A673 (cell line): Measurements from ENCODE around the gene PRPF38B. TPM values are rescaled to one million over a fixed set of nuclear protein-coding genes. Genes with fewer than 3 reads are reported as not detected.

ENCODE experiments used
- BruUV-seq: library from RNA; stranded (reverse); fragments of 400-500 nt; replicated peaks from 2 replicates; lab custom pipeline; 2021; lab: Mats Ljungman, UMichigan
- CTCF ChIA-PET: fragments of 300-600 bp; sonication (Branson Sonifier 250); formaldehyde crosslinking; loops from one replicate; lab custom pipeline; 2022; ENCODE audit warnings: antibody characterized with exemption; lab: Charles Lee
- POLR2A ChIA-PET: fragments of 300-600 bp; sonication (Branson Sonifier 250); formaldehyde crosslinking; loops from one replicate; lab custom pipeline; 2022; ENCODE audit warnings: antibody characterized with exemption; ENCODE audit not compliant: low non-redundant PET; lab: Charles Lee
- DNase-seq: peaks from one replicate; pipeline ENCODE4 v3.0.0-alpha.2; 2015; ENCODE audit warnings: low spot score
- H3K27ac ChIP-seq: fragments of 200-600 bp; sonication (generic); 2 replicates; pipeline ENCODE4 v1.5.1; 2016; ENCODE audit warnings: mixed run types, low read depth, mild to moderate bottlenecking, mixed read lengths, antibody characterized with exemption, low read length; ENCODE audit not compliant: poor library complexity, severe bottlenecking
- H3K27me3 ChIP-seq: fragments of 200-600 bp; sonication (generic); replicated peaks from 2 replicates; pipeline ENCODE4 v1.6.1; 2017; ENCODE audit warnings: mixed run types, low read depth, mild to moderate bottlenecking, mixed read lengths, antibody characterized with exemption, low read length; ENCODE audit not compliant: insufficient read depth, poor library complexity
- H3K36me3 ChIP-seq: fragments of 200-600 bp; sonication (generic); 2 replicates; pipeline ENCODE4 v1.6.1; 2016; ENCODE audit warnings: mixed run types, mild to moderate bottlenecking, mixed read lengths, antibody characterized with exemption, low read length; ENCODE audit not compliant: insufficient read depth, poor library complexity, severe bottlenecking
- H3K4me1 ChIP-seq: fragments of 200-600 bp; sonication (generic); 2 replicates; pipeline ENCODE4 v1.6.1; 2017; ENCODE audit warnings: mixed run types, mild to moderate bottlenecking, mixed read lengths, antibody characterized with exemption, low read length; ENCODE audit not compliant: insufficient read depth, poor library complexity, severe bottlenecking
- H3K4me3 ChIP-seq: fragments of 200-600 bp; sonication (generic); 2 replicates; pipeline ENCODE4 v1.5.1; 2016; ENCODE audit warnings: low read depth, mixed run types, mild to moderate bottlenecking, mixed read lengths, low read length; ENCODE audit not compliant: poor library complexity, severe bottlenecking
- H3K9me3 ChIP-seq: fragments of 200-600 bp; sonication (generic); 2 replicates; pipeline ENCODE4 v1.6.1; 2016; ENCODE audit warnings: mixed run types, low read depth, mild to moderate bottlenecking, mixed read lengths, antibody characterized with exemption, low read length; ENCODE audit not compliant: poor library complexity, severe bottlenecking
- EZH2 ChIP-seq: fragments of 200-600 bp; sonication (generic); IDR thresholded peaks from 2 replicates; pipeline ENCODE4 v1.6.1; 2017; ENCODE audit warnings: borderline replicate concordance, low read depth, mild to moderate bottlenecking, mixed read lengths, antibody characterized with exemption, low read length; ENCODE audit not compliant: poor library complexity, severe bottlenecking
- intact Hi-C: fragments of 100-400 bp; cut with micrococcal nuclease; formaldehyde crosslinking; loops from one replicate; pipeline ENCODE4 v1.10.0; 2022; ENCODE audit not compliant: unreplicated experiment
- total RNA-seq: library from RNA; stranded (reverse); gene quantifications from 2 replicates; pipeline ENCODE4 v1.2.3, GENCODE V29; 2021
- TF ChIP-seq, protein P1 (sequence below): fragments of 300-800, 200-600 bp; sonication (generic); conservative IDR thresholded peaks from 2 replicates; pipeline ENCODE4 v1.5.1; 2017; ENCODE audit warnings: low read depth, mild to moderate bottlenecking, antibody characterized with exemption, low read length, moderate library complexity, mixed read lengths

PRPF38B gene
- total RNA-seq, 1 experiment from 2014 or later, result 59.5 TPM

DNA sequence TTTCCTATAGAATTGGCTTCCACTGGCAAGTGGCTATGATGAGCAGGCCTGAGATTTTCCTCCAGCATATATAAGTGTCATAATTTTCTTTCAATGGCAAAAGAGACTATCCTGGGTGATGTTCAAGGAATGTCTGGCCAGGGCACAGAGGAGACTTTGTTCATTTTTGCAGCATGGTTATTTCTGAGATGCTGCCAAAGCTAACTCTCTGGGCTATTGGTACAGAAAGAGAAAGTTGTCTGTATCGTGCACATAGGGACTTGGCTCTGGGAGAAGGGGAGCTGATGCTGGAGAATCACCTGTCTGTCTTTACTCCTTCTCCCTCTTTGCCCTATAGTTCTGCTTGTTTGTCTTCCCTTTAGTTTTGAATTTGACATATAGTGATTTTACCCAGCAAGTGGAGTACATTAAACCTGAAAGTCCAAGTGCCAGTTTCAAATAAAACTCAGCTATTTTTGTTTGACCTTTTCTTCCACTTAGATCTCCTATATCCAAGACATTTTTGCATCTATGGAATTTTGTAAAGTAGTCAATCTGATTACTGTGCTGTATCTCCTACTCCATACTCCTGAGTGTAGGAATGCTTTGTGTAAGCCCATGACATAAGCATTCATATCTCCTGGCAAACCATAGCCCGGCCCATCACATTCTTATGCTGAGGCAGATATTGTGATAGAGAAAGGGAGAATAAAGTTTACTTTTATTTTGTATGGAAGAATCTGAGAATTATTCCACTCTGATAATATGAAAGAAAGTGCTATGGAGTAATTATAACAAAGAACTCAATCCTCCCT, 24.5 kb downstream of the PRPF38B start:
- BruUV-seq, result no TSS peak
- ChIA-PET POLR2A (no interaction called here), CTCF (no interaction called here)
- intact Hi-C loops, result no loop called here
- Histone ChIP-seq H3K4me1 (peaks cover 32% of the 10 kb centered on the region), H3K36me3 (no peaks in the 10 kb centered on the region), H3K4me3 (no peak overlapping the region), H3K9me3 (no peaks in the 10 kb centered on the region), H3K27me3 (no peaks in the 10 kb centered on the region), H3K27ac (no peak overlapping the region)
- no peak for DNase-seq
- no peak for TF ChIP-seq EZH2
- TF ChIP-seq, protein P1, sequence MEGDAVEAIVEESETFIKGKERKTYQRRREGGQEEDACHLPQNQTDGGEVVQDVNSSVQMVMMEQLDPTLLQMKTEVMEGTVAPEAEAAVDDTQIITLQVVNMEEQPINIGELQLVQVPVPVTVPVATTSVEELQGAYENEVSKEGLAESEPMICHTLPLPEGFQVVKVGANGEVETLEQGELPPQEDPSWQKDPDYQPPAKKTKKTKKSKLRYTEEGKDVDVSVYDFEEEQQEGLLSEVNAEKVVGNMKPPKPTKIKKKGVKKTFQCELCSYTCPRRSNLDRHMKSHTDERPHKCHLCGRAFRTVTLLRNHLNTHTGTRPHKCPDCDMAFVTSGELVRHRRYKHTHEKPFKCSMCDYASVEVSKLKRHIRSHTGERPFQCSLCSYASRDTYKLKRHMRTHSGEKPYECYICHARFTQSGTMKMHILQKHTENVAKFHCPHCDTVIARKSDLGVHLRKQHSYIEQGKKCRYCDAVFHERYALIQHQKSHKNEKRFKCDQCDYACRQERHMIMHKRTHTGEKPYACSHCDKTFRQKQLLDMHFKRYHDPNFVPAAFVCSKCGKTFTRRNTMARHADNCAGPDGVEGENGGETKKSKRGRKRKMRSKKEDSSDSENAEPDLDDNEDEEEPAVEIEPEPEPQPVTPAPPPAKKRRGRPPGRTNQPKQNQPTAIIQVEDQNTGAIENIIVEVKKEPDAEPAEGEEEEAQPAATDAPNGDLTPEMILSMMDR, result no peak

- H3K4me1 ChIP-seq, result peaks cover 32% of the 10 kb centered on the region
- no peaks in the 10 kb centered on the region for H3K9me3 ChIP-seq
- no TSS peak for BruUV-seq
- no peak for DNase-seq
- intact Hi-C loops, result no loop called here
- POLR2A ChIA-PET, result no interaction called here
- no peaks in the 10 kb centered on the region for H3K36me3 ChIP-seq
- H3K4me3 ChIP-seq, result no peak overlapping the region
- H3K27ac ChIP-seq, result no peak overlapping the region
- TF ChIP-seq, protein P1, result no peak
- no peak for TF ChIP-seq EZH2
- CTCF ChIA-PET, result no interaction called here
- H3K27me3 ChIP-seq, result no peaks in the 10 kb centered on the region
These were observed 25.7 kb downstream of the PRPF38B start for GRCh38 chr1:108717774-108718316.

DNA sequence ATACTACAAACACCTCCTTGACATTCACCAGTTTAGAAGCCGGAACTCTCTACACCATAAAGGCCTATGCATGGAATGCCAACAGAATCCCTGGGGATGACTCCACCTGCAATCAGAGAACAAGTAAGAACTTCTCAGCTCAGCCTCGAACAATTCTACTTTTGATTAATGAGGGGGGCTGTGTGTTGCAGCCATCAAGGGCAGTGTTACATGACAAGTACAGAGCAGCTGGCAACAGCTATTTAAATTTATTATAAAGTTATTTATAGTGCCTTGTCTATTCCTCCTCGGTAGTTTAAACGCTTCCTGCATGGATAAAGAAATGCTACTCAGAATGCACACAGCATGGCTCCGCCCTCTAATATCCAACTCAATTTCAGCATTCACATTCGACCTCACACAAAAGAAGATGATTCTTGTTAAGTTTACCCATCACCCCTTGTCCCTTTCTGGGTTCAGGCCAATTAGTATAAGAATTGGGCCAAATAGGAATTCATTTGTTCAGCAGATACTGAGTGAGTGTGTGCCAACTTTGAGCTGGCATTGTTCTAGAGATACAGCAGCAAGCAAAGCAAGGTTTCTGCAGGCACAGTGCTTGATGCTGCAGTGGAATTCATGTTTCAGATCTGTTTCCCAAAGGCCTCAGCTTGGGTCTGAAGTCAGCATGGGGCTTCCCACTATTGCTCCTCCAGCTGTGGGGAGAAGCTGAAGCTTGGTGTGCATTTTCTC, 27.0 kb downstream of the PRPF38B start:
- peak; percentile 49 for DNase-seq
- no TSS peak for BruUV-seq
- CTCF ChIA-PET, result interaction anchor here (0.6 kb wide), 1 partner anchor 160 kb away, joined by 3 read pairs; no protein-coding TSS in a partner anchor

More for the DNA sequence above, 27.0 kb downstream of the PRPF38B start:
- Histone ChIP-seq H3K36me3 (no peaks in the 10 kb centered on the region), H3K27me3 (no peaks in the 10 kb centered on the region), H3K27ac (peak overlapping the region; percentile 33), H3K9me3 (no peaks in the 10 kb centered on the region), H3K4me1 (peaks cover 32% of the 10 kb centered on the region), H3K4me3 (no peak overlapping the region)
- TF ChIP-seq EZH2, result no peak
- TF ChIP-seq, protein P1, result no peak
- POLR2A ChIA-PET, result interaction anchor here (0.6 kb wide), 1 partner anchor 102 kb away, joined by 3 read pairs; no protein-coding TSS in a partner anchor
- intact Hi-C loops, result no loop called here
